GM13977 (cell line): Measurements from ENCODE around the gene EHD4.

Experiments used
- DNase-seq: peaks from one replicate; pipeline ENCODE4 v3.0.0; 2012; ENCODE audit warnings: low spot score
- CTCF ChIP-seq: IDR thresholded peaks from 2 replicates; pipeline ENCODE4 v1.5.1; 2012; ENCODE audit warnings: mild to moderate bottlenecking, control low read depth; ENCODE audit not compliant: insufficient read depth; ENCODE audit errors: extremely low read depth, missing control alignments
- in situ Hi-C: fragments of 300-500 bp; cut with MboI; formaldehyde crosslinking; loops from one replicate; pipeline ENCODE4 v1.12.0; 2022; ENCODE audit warnings: low sequenced_read_pairs, low pct_unique_long_range_greater_than_20kb, mixed read lengths, inconsistent platforms; ENCODE audit not compliant: unreplicated experiment

Gene EHD4

GRCh38 chr15:42002333-42002732 is 30.0 kb upstream of the EHD4 start:
- no peak for DNase-seq
- no peak for TF ChIP-seq CTCF
- in situ Hi-C loops = no loop called here

- no peak for DNase-seq
- TF ChIP-seq CTCF = no peak
- in situ Hi-C loops = no loop called here
Measured at GRCh38 chr15:42001236-42001635, 28.9 kb upstream of the EHD4 start.

- no peak for TF ChIP-seq CTCF
- in situ Hi-C loops = no loop called here
- DNase-seq = no peak
Measured at GRCh38 chr15:41999290-42000285, 27.2 kb upstream of the EHD4 start.

- in situ Hi-C loops = no loop called here
- no peak for DNase-seq
- no peak for TF ChIP-seq CTCF
Measured at GRCh38 chr15:41997845-41998244, 25.5 kb upstream of the EHD4 start.

GRCh38 chr15:41996921-41997592 is 24.7 kb upstream of the EHD4 start:
- no peak for DNase-seq
- no peak for TF ChIP-seq CTCF

GRCh38 chr15:41996376-41996775 is 24.0 kb upstream of the EHD4 start:
- DNase-seq = no peak
- in situ Hi-C loops = no loop called here
- TF ChIP-seq CTCF = no peak

More at GRCh38 chr15:41996921-41997592, 24.7 kb upstream of the EHD4 start:
- in situ Hi-C loops = no loop called here
